ENCODE measurements around the gene PTPRD. TPM values are rescaled to one million over a fixed set of nuclear protein-coding genes. Genes with fewer than 3 reads are reported as not detected.

The PTPRD gene
- total and polyA plus RNA-seq, 9 of the 15 experiments (the other 6 are each of a cell fraction or from before 2014, with no cell fraction given) = 0.11 TPM; not detected in 8

GRCh38 chr9:8649160-8649559 lies 1963.6 kb downstream of the PTPRD start:
- ATAC-seq (no peak), FAIRE-seq (no peak), DNase-seq (ENCODE audit: extremely low read depth in 1 of 4, low spot score in 3 of 4) (no peak)
- Histone ChIP-seq H3K9me3 (replicated peaks; ENCODE audit: control insufficient read depth, insufficient read depth, low read depth, low read length) (no peaks in the 10 kb centered on the region), H3K79me2 (ENCODE audit: control insufficient read depth, insufficient read depth, low read length) (no peaks in the 10 kb centered on the region), H3K9ac (ENCODE audit: insufficient read depth in 1 of 2, low read depth in 2 of 2, low read length in 2 of 2) (no peak overlapping the region), H3K4me3 (no peak overlapping the region), H3K4me2 (ENCODE audit: insufficient read depth, low read length) (no peak overlapping the region), H3K27me3 (ENCODE audit: control insufficient read depth in 2 of 2, insufficient read depth in 2 of 2, low read length in 2 of 2) (no peaks in the 10 kb centered on the region), H3K9me1 (ENCODE audit: control insufficient read depth, insufficient read depth, low read length) (no peaks in the 10 kb centered on the region), H4K20me1 (replicated peaks; ENCODE audit: control insufficient read depth, insufficient read depth, low read length) (no peaks in the 10 kb centered on the region), H3K27ac (ENCODE audit: extremely low read depth, low read depth, low read length) (no peak overlapping the region), H3K4me1 (replicated peaks in 1 of 2; ENCODE audit: control insufficient read depth in 2 of 2, insufficient read depth in 2 of 2, low read length in 2 of 2) (no peaks in the 10 kb centered on the region), H3K36me3 (ENCODE audit: control insufficient read depth, insufficient read depth, low read length) (no peaks in the 10 kb centered on the region), H2AFZ (ENCODE audit: low read depth, low read length) (no peak overlapping the region)
- no TSS peak for BruUV-seq (replicated peaks)
- intact Hi-C loops (cut with micrococcal nuclease) = no loop called here
- TF ChIP-seq RBFOX2 (IDR thresholded peaks at IDR 0.05; ENCODE audit: low read depth, low read length) = no peak
- no peak for TF ChIP-seq DIDO1 (tag; IDR thresholded peaks at IDR 0.05; ENCODE audit: low read depth)
- no peak for TF ChIP-seq CREB1 (IDR thresholded peaks at IDR 0.05)
- no peak for TF ChIP-seq CREB1 (CRISPR knock-in tag; IDR thresholded peaks at IDR 0.05)
- no peak for TF ChIP-seq ILK (tag; IDR thresholded peaks at IDR 0.05; ENCODE audit: borderline replicate concordance, low read depth)
- no peak for TF ChIP-seq CHD4 (IDR thresholded peaks at IDR 0.05; ENCODE audit: insufficient read depth, insufficient replicate concordance, low read depth, low read length, poor library complexity, severe bottlenecking)
- WGBS (ENCODE audit: insufficient coverage, low coverage, missing lambda C conversion rate) = 0% methylated on average over 2 of the region's 2 CpGs
- in situ Hi-C loops (cut with MboI) = no loop called here
- CTCF ChIA-PET (ENCODE audit: low intra/inter-chr PET ratio) = no interaction called here
- POLR2A ChIA-PET = no interaction called here

- no peak for TF ChIP-seq ZNF143 (CRISPR knock-in tag; IDR thresholded peaks at IDR 0.05)
- TF ChIP-seq ZNF77 (CRISPR knock-in tag; IDR thresholded peaks at IDR 0.05) = no peak
- TF ChIP-seq, protein P1, sequence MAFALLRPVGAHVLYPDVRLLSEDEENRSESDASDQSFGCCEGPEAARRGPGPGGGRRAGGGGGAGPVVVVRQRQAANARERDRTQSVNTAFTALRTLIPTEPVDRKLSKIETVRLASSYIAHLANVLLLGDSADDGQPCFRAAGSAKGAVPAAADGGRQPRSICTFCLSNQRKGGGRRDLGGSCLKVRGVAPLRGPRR (CRISPR knock-in tag; IDR thresholded peaks at IDR 0.05) = no peak
- TF ChIP-seq HNRNPUL1 (IDR thresholded peaks at IDR 0.05; ENCODE audit: low read length) = no peak
- TF ChIP-seq RBM15 (IDR thresholded peaks at IDR 0.05; ENCODE audit: insufficient read depth, low read length) = no peak
- H3K9ac ChIP-seq (ENCODE audit: insufficient read depth in 1 of 2, low read depth in 2 of 2, low read length in 2 of 2) = no peak overlapping the region
- H3K4me1 ChIP-seq (replicated peaks in 1 of 2; ENCODE audit: control insufficient read depth in 2 of 2, insufficient read depth in 2 of 2, low read length in 2 of 2) = no peaks in the 10 kb centered on the region
- ATAC-seq (no peak), DNase-seq (ENCODE audit: extremely low read depth in 1 of 4, low spot score in 3 of 4) (no peak), FAIRE-seq (no peak)
- ChIA-PET CTCF (ENCODE audit: low intra/inter-chr PET ratio) (no interaction called here), POLR2A (no interaction called here)
- H3K36me3 ChIP-seq (ENCODE audit: control insufficient read depth, insufficient read depth, low read length) = no peaks in the 10 kb centered on the region
- H3K27me3 ChIP-seq (ENCODE audit: control insufficient read depth in 2 of 2, insufficient read depth in 2 of 2, low read length in 2 of 2) = no peaks in the 10 kb centered on the region
- H3K4me2 ChIP-seq (ENCODE audit: insufficient read depth, low read length) = no peak overlapping the region
- intact Hi-C loops (cut with micrococcal nuclease) (no loop called here), in situ Hi-C loops (cut with MboI) (no loop called here)
- WGBS (ENCODE audit: insufficient coverage, low coverage, missing lambda C conversion rate) = 0% methylated on average over 2 of the region's 2 CpGs
- BruUV-seq (replicated peaks) = no TSS peak
- no peaks in the 10 kb centered on the region for H3K79me2 ChIP-seq (ENCODE audit: control insufficient read depth, insufficient read depth, low read length)
- H3K4me3 ChIP-seq = no peak overlapping the region
- H3K27ac ChIP-seq (ENCODE audit: extremely low read depth, low read depth, low read length) = no peak overlapping the region
- H4K20me1 ChIP-seq (replicated peaks; ENCODE audit: control insufficient read depth, insufficient read depth, low read length) = no peaks in the 10 kb centered on the region
- no peak overlapping the region for H2AFZ ChIP-seq (ENCODE audit: low read depth, low read length)
- no peaks in the 10 kb centered on the region for H3K9me1 ChIP-seq (ENCODE audit: control insufficient read depth, insufficient read depth, low read length)
- H3K9me3 ChIP-seq (replicated peaks; ENCODE audit: control insufficient read depth, insufficient read depth, low read depth, low read length) = no peaks in the 10 kb centered on the region
Observed at GRCh38 chr9:8648271-8648845, 1964.4 kb downstream of the PTPRD start.
